Measurements from ENCODE around the gene ARHGAP8.
"Not testable (repeated sequence)": the region's sequence is repeated elsewhere in the genome, so short reads cannot be mapped to it uniquely, and the experiment has no call there.

ARHGAP8 gene

GRCh38 chr22:44726439-44726838 lies 25.9 kb upstream of the ARHGAP8 start:
- DNase-seq = no peak

GRCh38 chr22:44727148-44727547 lies 25.2 kb upstream of the ARHGAP8 start:
- DNase-seq = no peak

GRCh38 chr22:44727709-44728108 lies 24.7 kb upstream of the ARHGAP8 start:
- no peak for DNase-seq

- DNase-seq = no peak
These were observed 23.5 kb upstream of the ARHGAP8 start for GRCh38 chr22:44728761-44729324.

- DNase-seq = no peak
These were observed 22.9 kb upstream of the ARHGAP8 start for GRCh38 chr22:44729391-44730021.

- no peak for DNase-seq
These were observed 22.4 kb upstream of the ARHGAP8 start for GRCh38 chr22:44730022-44730393.

GRCh38 chr22:44730490-44731356 lies 21.7 kb upstream of the ARHGAP8 start:
- no peak for DNase-seq

GRCh38 chr22:44731357-44731970 lies 20.9 kb upstream of the ARHGAP8 start:
- DNase-seq = no peak

GRCh38 chr22:44732017-44732561 lies 20.3 kb upstream of the ARHGAP8 start:
- no peak for DNase-seq

- no peak for DNase-seq
These were observed 19.7 kb upstream of the ARHGAP8 start for GRCh38 chr22:44732661-44733060.

GRCh38 chr22:44733426-44734106 lies 18.8 kb upstream of the ARHGAP8 start:
- DNase-seq = no peak

- DNase-seq = no peak
These were observed 18.1 kb upstream of the ARHGAP8 start for GRCh38 chr22:44734278-44734677.

GRCh38 chr22:44734801-44735517 lies 17.4 kb upstream of the ARHGAP8 start:
- DNase-seq = no peak

GRCh38 chr22:44735518-44736428 lies 16.6 kb upstream of the ARHGAP8 start:
- peak; percentile 39 for DNase-seq

- DNase-seq = no peak
These were observed 15.6 kb upstream of the ARHGAP8 start for GRCh38 chr22:44736581-44737405.

- DNase-seq = no peak
These were observed 14.7 kb upstream of the ARHGAP8 start for GRCh38 chr22:44737406-44738346.

- DNase-seq = no peak
These were observed 14.0 kb upstream of the ARHGAP8 start for GRCh38 chr22:44738347-44738715.

GRCh38 chr22:44739024-44739423 lies 13.4 kb upstream of the ARHGAP8 start:
- no peak for DNase-seq

GRCh38 chr22:44739666-44740065 lies 12.7 kb upstream of the ARHGAP8 start:
- DNase-seq = not testable (repeated sequence)

All from NCI-H1105 treated with DMSO at 0.1 percent for 48 hours (cell line).